Retinal pigment epithelial cell (primary cell): ENCODE results near the gene ATRAID.
A peak's percentile ranks its signal among the peaks of the same experiment; 100 is the strongest.

Source experiments
- DNase-seq: peaks from one replicate; pipeline ENCODE4 v3.0.0-alpha.2; 2010; ENCODE audit warnings: low read depth
- H3K4me3 ChIP-seq: 2 replicates; pipeline ENCODE4 v1.5.1; 2011; ENCODE audit warnings: mild to moderate bottlenecking, low read length, control low read depth, moderate library complexity
- CTCF ChIP-seq: conservative IDR thresholded peaks from 2 replicates; pipeline ENCODE4 v1.5.1; 2011; ENCODE audit warnings: low read depth, low read length, control low read depth, inconsistent platforms

Gene ATRAID

GRCh38 chr2:27216416-27217137 lies 4.7 kb downstream of the ATRAID start:
- TF ChIP-seq CTCF = no peak
- peak overlapping the region; percentile 74 for H3K4me3 ChIP-seq

GRCh38 chr2:27217173-27218121 lies 5.6 kb downstream of the ATRAID start, which contains the start of gene CAD:
Gene CAD (plus strand): TSS chr2:27217369. CDS start chr2:27217552, 183 bp downstream.
- DNase-seq = no peak
- TF ChIP-seq CTCF = peak; percentile 15
- H3K4me3 ChIP-seq = peak within 1 kb of the TSS; percentile 74

More at GRCh38 chr2:27216416-27217137, 4.7 kb downstream of the ATRAID start:
- no peak for DNase-seq

DNA sequence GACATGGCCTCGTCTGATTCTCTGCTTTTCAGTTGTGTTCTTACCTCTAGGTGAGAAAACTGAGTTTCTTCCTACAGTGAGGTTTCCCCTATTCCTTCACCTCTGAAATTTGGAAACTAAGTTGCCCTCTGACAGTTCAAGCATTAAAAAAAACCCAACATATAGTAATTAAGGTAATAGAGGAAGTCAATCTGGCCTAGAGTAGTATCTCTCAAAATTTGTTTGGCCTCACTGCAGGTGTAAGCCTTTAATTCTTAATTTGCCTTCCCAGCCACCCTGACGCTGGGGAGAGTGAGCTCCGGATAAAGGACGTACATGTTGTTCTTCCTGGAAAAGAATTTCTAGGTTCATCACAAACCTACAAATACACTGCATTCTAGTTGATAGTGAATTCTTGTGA lies 6.8 kb downstream of the ATRAID start:
- no peak overlapping the region for H3K4me3 ChIP-seq
- no peak for DNase-seq
- no peak for TF ChIP-seq CTCF

DNA sequence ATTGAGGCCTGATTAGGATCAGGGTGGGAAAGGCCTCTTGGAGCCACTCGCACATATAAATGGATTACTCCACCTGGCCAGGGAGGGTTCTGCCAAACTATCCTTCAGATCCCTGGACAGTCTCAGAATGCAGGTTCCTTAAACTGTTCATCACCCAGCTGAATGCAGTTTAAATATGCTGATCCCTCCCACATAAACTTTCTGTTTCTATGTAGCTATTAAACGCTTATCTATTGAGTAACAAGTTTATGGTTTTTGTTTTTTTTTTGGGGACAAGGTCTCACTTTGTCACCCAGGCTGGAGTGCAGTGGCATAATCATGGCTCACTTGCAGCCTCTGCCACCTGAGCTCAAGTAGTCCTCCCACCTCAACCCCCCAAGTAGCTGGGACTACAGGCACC lies 7.2 kb downstream of the ATRAID start:
- DNase-seq = no peak
- no peak overlapping the region for H3K4me3 ChIP-seq
- TF ChIP-seq CTCF = no peak

DNA sequence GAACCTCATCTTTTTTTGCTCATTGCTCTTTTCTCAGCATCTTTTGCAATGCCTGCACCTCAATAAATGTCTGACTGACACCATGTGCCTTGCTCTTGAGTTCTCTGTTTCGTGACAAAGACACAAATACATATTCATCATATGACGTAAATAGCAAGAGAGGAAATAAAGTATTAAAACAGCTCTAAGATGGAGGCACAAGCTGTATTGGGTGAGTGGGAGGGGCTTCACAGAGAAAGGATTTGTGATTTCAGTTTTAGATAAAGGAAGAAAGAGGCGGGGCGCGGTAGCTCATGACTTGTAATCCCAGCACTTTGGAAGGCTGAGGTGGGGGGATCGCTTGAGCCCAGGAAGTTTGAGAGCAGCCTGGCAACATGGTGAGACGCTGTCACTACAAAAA lies 8.2 kb downstream of the ATRAID start:
- H3K4me3 ChIP-seq = no peak overlapping the region
- TF ChIP-seq CTCF = no peak
- no peak for DNase-seq

GRCh38 chr2:27221166-27221565 lies 9.3 kb downstream of the ATRAID start:
- H3K4me3 ChIP-seq = no peak overlapping the region
- no peak for TF ChIP-seq CTCF
- no peak for DNase-seq
